Memory B cell (primary cell): Measurements from ENCODE around the gene THOP1.
"Not testable (repeated sequence)": the region's sequence is repeated elsewhere in the genome, so short reads cannot be mapped to it uniquely, and the experiment has no call there.

Experiments used
- ATAC-seq: fragments of 150-1000 bp; cut with Tn5 transposase; 2 replicates; pipeline ENCODE4 v1.10.0; 2021; ENCODE audit warnings: low read depth, mild to moderate bottlenecking, moderate library complexity
- DNase-seq, 2 donors: peaks; one replicate each; pipeline ENCODE4 v3.0.0; 2022; ENCODE audit warnings: low spot score in 2 of 2
- H3K27ac Mint-ChIP-seq: one replicate; pipeline ENCODE4 v1.8.0; 2022; ENCODE audit warnings: mild to moderate bottlenecking, moderate library complexity, mixed read lengths
- H3K27me3 Mint-ChIP-seq: one replicate; pipeline ENCODE4 v1.8.0; 2022; ENCODE audit warnings: mixed read lengths
- H3K36me3 Mint-ChIP-seq: one replicate; pipeline ENCODE4 v1.8.0; 2022; ENCODE audit warnings: mild to moderate bottlenecking, mixed read lengths
- H3K4me1 Mint-ChIP-seq: one replicate; pipeline ENCODE4 v1.8.0; 2022; ENCODE audit warnings: mixed read lengths
- H3K4me3 Mint-ChIP-seq: one replicate; pipeline ENCODE4 v1.8.0; 2022; ENCODE audit warnings: mild to moderate bottlenecking, moderate library complexity, mixed read lengths
- H3K9me3 Mint-ChIP-seq: one replicate; pipeline ENCODE4 v1.8.0; 2022; ENCODE audit warnings: mixed read lengths

Gene THOP1

GRCh38 chr19:2817237-2817829 is 32.0 kb downstream of the THOP1 start:
- not testable (repeated sequence) for H3K4me1 Mint-ChIP-seq, ATAC-seq, H3K4me3 Mint-ChIP-seq, H3K27ac Mint-ChIP-seq, DNase-seq, H3K27me3 Mint-ChIP-seq, H3K9me3 Mint-ChIP-seq, H3K36me3 Mint-ChIP-seq

- Mint-ChIP-seq H3K36me3 (peaks cover 2% of the 10 kb centered on the region), H3K4me3 (peak within 1 kb of the TSS; percentile 88), H3K27ac (peak within 1 kb of the TSS; percentile 77), H3K4me1 (peaks cover 7% of the 10 kb centered on the region), H3K9me3 (no peaks in the 10 kb centered on the region), H3K27me3 (no peaks in the 10 kb centered on the region)
- ATAC-seq (peak; percentile 93), DNase-seq (peak; percentile 97 to 99)
Measured at GRCh38 chr19:2819540-2820111, 34.3 kb downstream of the THOP1 start, which contains the start of gene ZNF554. Gene ZNF554 (plus strand): TSS chr19:2819868. CDS start chr19:2820072, 204 bp downstream.

- Mint-ChIP-seq H3K36me3 (peaks cover 4% of the 10 kb centered on the region), H3K4me3 (peak overlapping the region; percentile 82), H3K9me3 (no peaks in the 10 kb centered on the region), H3K27ac (peak overlapping the region; percentile 75), H3K27me3 (no peaks in the 10 kb centered on the region), H3K4me1 (peaks cover 7% of the 10 kb centered on the region)
- DNase-seq (no peak), ATAC-seq (no peak)
Measured at GRCh38 chr19:2820112-2820702, 34.9 kb downstream of the THOP1 start.

GRCh38 chr19:2822846-2823245 is 37.5 kb downstream of the THOP1 start:
- no peak overlapping the region for H3K27ac Mint-ChIP-seq
- H3K4me3 Mint-ChIP-seq, result no peak overlapping the region
- H3K36me3 Mint-ChIP-seq, result peaks cover 18% of the 10 kb centered on the region
- peaks cover 3% of the 10 kb centered on the region for H3K9me3 Mint-ChIP-seq
- DNase-seq (no peak), ATAC-seq (no peak)
- H3K27me3 Mint-ChIP-seq, result no peaks in the 10 kb centered on the region
- H3K4me1 Mint-ChIP-seq, result peaks cover 5% of the 10 kb centered on the region

GRCh38 chr19:2823646-2824045 is 38.3 kb downstream of the THOP1 start:
- Mint-ChIP-seq H3K4me3 (no peak overlapping the region), H3K4me1 (peaks cover 3% of the 10 kb centered on the region), H3K9me3 (peaks cover 3% of the 10 kb centered on the region), H3K36me3 (peaks cover 22% of the 10 kb centered on the region), H3K27me3 (no peaks in the 10 kb centered on the region), H3K27ac (no peak overlapping the region)
- ATAC-seq (no peak), DNase-seq (no peak)

- peaks cover 23% of the 10 kb centered on the region for H3K36me3 Mint-ChIP-seq
- H3K27ac Mint-ChIP-seq, result no peak overlapping the region
- peaks cover 3% of the 10 kb centered on the region for H3K9me3 Mint-ChIP-seq
Measured at GRCh38 chr19:2824129-2824528, 38.8 kb downstream of the THOP1 start.

GRCh38 chr19:2827022-2827421 is 41.7 kb downstream of the THOP1 start:
- Mint-ChIP-seq H3K4me3 (no peak overlapping the region), H3K9me3 (peaks cover 7% of the 10 kb centered on the region), H3K27me3 (no peaks in the 10 kb centered on the region), H3K4me1 (no peaks in the 10 kb centered on the region), H3K36me3 (peaks cover 29% of the 10 kb centered on the region), H3K27ac (no peak overlapping the region)
- DNase-seq (no peak), ATAC-seq (no peak)

More at GRCh38 chr19:2824129-2824528, 38.8 kb downstream of the THOP1 start:
- ATAC-seq (no peak), DNase-seq (no peak)
- Mint-ChIP-seq H3K27me3 (no peaks in the 10 kb centered on the region), H3K4me3 (no peak overlapping the region), H3K4me1 (peaks cover 3% of the 10 kb centered on the region)

GRCh38 chr19:2827840-2828489 is 42.7 kb downstream of the THOP1 start:
- DNase-seq, result no peak
- Mint-ChIP-seq H3K9me3 (peaks cover 9% of the 10 kb centered on the region), H3K4me3 (no peak overlapping the region), H3K36me3 (peaks cover 35% of the 10 kb centered on the region), H3K4me1 (no peaks in the 10 kb centered on the region), H3K27me3 (no peaks in the 10 kb centered on the region), H3K27ac (no peak overlapping the region)
- ATAC-seq, result no peak

- Mint-ChIP-seq H3K9me3 (peaks cover 10% of the 10 kb centered on the region), H3K4me1 (no peaks in the 10 kb centered on the region), H3K27ac (no peak overlapping the region), H3K4me3 (no peak overlapping the region), H3K27me3 (no peaks in the 10 kb centered on the region), H3K36me3 (peaks cover 43% of the 10 kb centered on the region)
- ATAC-seq, result no peak
- DNase-seq, result no peak
Measured at GRCh38 chr19:2834294-2834871, 49.1 kb downstream of the THOP1 start.

GRCh38 chr19:2837430-2837829 is 52.1 kb downstream of the THOP1 start:
- DNase-seq, result no peak
- peaks cover 35% of the 10 kb centered on the region for H3K36me3 Mint-ChIP-seq
- H3K27me3 Mint-ChIP-seq, result no peaks in the 10 kb centered on the region
- peaks cover 6% of the 10 kb centered on the region for H3K9me3 Mint-ChIP-seq
- no peak for ATAC-seq
- H3K27ac Mint-ChIP-seq, result no peak overlapping the region
- no peak overlapping the region for H3K4me3 Mint-ChIP-seq
- H3K4me1 Mint-ChIP-seq, result peaks cover 6% of the 10 kb centered on the region

GRCh38 chr19:2840794-2841791 is 55.8 kb downstream of the THOP1 start, which contains the start of gene ZNF555:
Gene ZNF555 (plus strand): TSS chr19:2841475. CDS start chr19:2841573, 98 bp downstream.
- peaks cover 18% of the 10 kb centered on the region for H3K36me3 Mint-ChIP-seq
- peak within 1 kb of the TSS; percentile 95 for H3K27ac Mint-ChIP-seq
- DNase-seq, result peak; percentile 92 to 95
- H3K27me3 Mint-ChIP-seq, result no peaks in the 10 kb centered on the region
- peak; percentile 93 for ATAC-seq
- H3K4me3 Mint-ChIP-seq, result peak within 1 kb of the TSS; percentile 93
- no peaks in the 10 kb centered on the region for H3K9me3 Mint-ChIP-seq
- H3K4me1 Mint-ChIP-seq, result peaks cover 11% of the 10 kb centered on the region

GRCh38 chr19:2841855-2842574 is 56.7 kb downstream of the THOP1 start:
- Mint-ChIP-seq H3K36me3 (peaks cover 13% of the 10 kb centered on the region), H3K4me1 (peaks cover 11% of the 10 kb centered on the region), H3K27me3 (no peaks in the 10 kb centered on the region), H3K9me3 (no peaks in the 10 kb centered on the region), H3K27ac (no peak overlapping the region), H3K4me3 (peak overlapping the region; percentile 73)
- ATAC-seq (no peak), DNase-seq (peak in 1 of 2 donors; percentile 38)
